GM12865 (cell line): ENCODE measurements around the gene KHDC1L.
"Not testable (repeated sequence)": the region's sequence is repeated elsewhere in the genome, so short reads cannot be mapped to it uniquely, and the experiment has no call there.

ENCODE experiments used
- DNase-seq: peaks from one replicate; pipeline ENCODE4 v3.0.0; 2010; ENCODE audit warnings: low read depth
- H3K4me3 ChIP-seq: 2 replicates; pipeline ENCODE4 v1.5.1; 2011; ENCODE audit warnings: mild to moderate bottlenecking, low read depth, low read length, control low read depth
- CTCF ChIP-seq: IDR thresholded peaks from 2 replicates; pipeline ENCODE4 v1.5.1; 2011; ENCODE audit warnings: low read length, control low read depth, low read depth, inconsistent platforms; ENCODE audit not compliant: insufficient read depth; ENCODE audit errors: missing control alignments

Gene KHDC1L

GRCh38 chr6:73225396-73225795, at the start of gene KHDC1L:
Gene KHDC1L, minus strand, starts transcription at chr6:73225496. Its CDS starts 88 bp downstream, at chr6:73225408.
- TF ChIP-seq CTCF, result no peak
- DNase-seq, result no peak
- H3K4me3 ChIP-seq, result no peak within 1 kb of the TSS

GRCh38 chr6:73269296-73269695, 44.0 kb upstream of the KHDC1L start:
- not testable (repeated sequence) for H3K4me3 ChIP-seq, DNase-seq

GRCh38 chr6:73268896-73269295, 43.6 kb upstream of the KHDC1L start:
- not testable (repeated sequence) for DNase-seq, H3K4me3 ChIP-seq

- H3K4me3 ChIP-seq, result no peak overlapping the region
- TF ChIP-seq CTCF, result no peak
- no peak for DNase-seq
These were observed 39.1 kb upstream of the KHDC1L start for GRCh38 chr6:73264446-73264845.

GRCh38 chr6:73263570-73263909, 38.2 kb upstream of the KHDC1L start:
- peak; percentile 19 for DNase-seq
- peak overlapping the region; percentile 95 for H3K4me3 ChIP-seq
- TF ChIP-seq CTCF, result no peak

GRCh38 chr6:73262671-73263569, 37.6 kb upstream of the KHDC1L start, which contains the start of gene KHDC1:
Gene KHDC1, minus strand, starts transcription at chr6:73263196. Its CDS starts 20,679 bp downstream, at chr6:73242517.
- H3K4me3 ChIP-seq, result peak within 1 kb of the TSS; percentile 95
- no peak for TF ChIP-seq CTCF
- peak; percentile 83 for DNase-seq

- no peak for DNase-seq
- TF ChIP-seq CTCF, result no peak
These were observed 33.4 kb upstream of the KHDC1L start for GRCh38 chr6:73258721-73259120.

GRCh38 chr6:73254323-73254722, 29.0 kb upstream of the KHDC1L start:
- not testable (repeated sequence) for DNase-seq, H3K4me3 ChIP-seq

More at GRCh38 chr6:73258721-73259120, 33.4 kb upstream of the KHDC1L start:
- no peak overlapping the region for H3K4me3 ChIP-seq
